GM11168 (cell line): ENCODE measurements around the gene NKIRAS1.
"Not testable (repeated sequence)": the region's sequence is repeated elsewhere in the genome, so short reads cannot be mapped to it uniquely, and the experiment has no call there.

ENCODE experiments used
- in situ Hi-C: fragments of 300-500 bp; cut with MboI; formaldehyde crosslinking; loops from one replicate; pipeline ENCODE4 v1.12.0; 2022; ENCODE audit warnings: low sequenced_read_pairs; ENCODE audit not compliant: unreplicated experiment

NKIRAS1 gene

GRCh38 chr3:23911397-23911796, 5.4 kb downstream of the NKIRAS1 start:
- in situ Hi-C loops: no loop called here

- in situ Hi-C loops: no loop called here
These were observed 7.4 kb downstream of the NKIRAS1 start for GRCh38 chr3:23909341-23909740.

- in situ Hi-C loops: no loop called here
These were observed 12.2 kb downstream of the NKIRAS1 start for GRCh38 chr3:23904545-23904944.

- in situ Hi-C loops: no loop called here
These were observed 16.0 kb downstream of the NKIRAS1 start for GRCh38 chr3:23900744-23901143.

GRCh38 chr3:23895181-23895580, 21.6 kb downstream of the NKIRAS1 start:
- in situ Hi-C loops: no loop called here

GRCh38 chr3:23894254-23895061, 22.3 kb downstream of the NKIRAS1 start:
- in situ Hi-C loops: no loop called here

GRCh38 chr3:23889950-23890349, 26.8 kb downstream of the NKIRAS1 start:
- in situ Hi-C loops: no loop called here

- in situ Hi-C loops: no loop called here
These were observed 27.4 kb downstream of the NKIRAS1 start for GRCh38 chr3:23889386-23889785.

GRCh38 chr3:23888617-23889228, 28.1 kb downstream of the NKIRAS1 start:
- in situ Hi-C loops: no loop called here

GRCh38 chr3:23886311-23886710, 30.5 kb downstream of the NKIRAS1 start:
- in situ Hi-C loops: no loop called here

- in situ Hi-C loops: no loop called here
These were observed 31.6 kb downstream of the NKIRAS1 start for GRCh38 chr3:23885210-23885609.

GRCh38 chr3:23884481-23884880, 32.3 kb downstream of the NKIRAS1 start:
- in situ Hi-C loops: no loop called here

- in situ Hi-C loops: no loop called here
These were observed 34.3 kb downstream of the NKIRAS1 start for GRCh38 chr3:23882487-23882918.

- in situ Hi-C loops: not testable (repeated sequence)
These were observed 34.8 kb downstream of the NKIRAS1 start for GRCh38 chr3:23881993-23882392.

GRCh38 chr3:23880703-23881339, 36.0 kb downstream of the NKIRAS1 start:
- in situ Hi-C loops: no loop called here

GRCh38 chr3:23879485-23879884, 37.3 kb downstream of the NKIRAS1 start:
- in situ Hi-C loops: no loop called here

- in situ Hi-C loops: no loop called here
These were observed 39.3 kb downstream of the NKIRAS1 start for GRCh38 chr3:23877329-23877980.

- in situ Hi-C loops: no loop called here
These were observed 39.9 kb downstream of the NKIRAS1 start for GRCh38 chr3:23876923-23877322.

GRCh38 chr3:23875113-23875725, 41.6 kb downstream of the NKIRAS1 start:
- in situ Hi-C loops: no loop called here

- in situ Hi-C loops: no loop called here
These were observed 42.3 kb downstream of the NKIRAS1 start for GRCh38 chr3:23874359-23875112.
